HG02938 (cell line): Measurements from ENCODE around the gene EEF1AKMT3.
A peak's percentile ranks its signal among the peaks of the same experiment; 100 is the strongest.
"Not testable (repeated sequence)": the region's sequence is repeated elsewhere in the genome, so short reads cannot be mapped to it uniquely, and the experiment has no call there.

Experiments used
- ATAC-seq: cut with Tn5 transposase; IDR thresholded peaks from one replicate; pipeline ENCODE4 v1.9.1; 2021; ENCODE audit warnings: mild to moderate bottlenecking, moderate library complexity; ENCODE audit not compliant: unreplicated experiment

Gene EEF1AKMT3

DNA sequence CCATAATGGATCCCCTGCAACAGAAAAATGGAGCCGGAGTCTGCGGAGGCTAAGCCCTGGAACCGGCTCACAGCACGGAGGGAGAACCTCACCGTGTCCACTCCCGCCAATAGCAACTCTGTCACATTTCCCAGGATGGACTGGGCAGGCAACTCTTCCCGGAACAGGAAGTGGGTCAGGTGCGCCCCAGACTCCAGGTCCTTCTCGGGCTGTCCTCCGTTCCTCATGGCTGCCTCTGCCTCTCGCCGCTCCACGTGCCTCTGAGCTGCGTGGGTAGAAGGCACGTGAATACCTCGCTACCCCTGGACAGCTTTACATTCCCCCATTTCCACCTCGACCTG, 7.8 kb upstream of the EEF1AKMT3 start:
- no peak for ATAC-seq

DNA sequence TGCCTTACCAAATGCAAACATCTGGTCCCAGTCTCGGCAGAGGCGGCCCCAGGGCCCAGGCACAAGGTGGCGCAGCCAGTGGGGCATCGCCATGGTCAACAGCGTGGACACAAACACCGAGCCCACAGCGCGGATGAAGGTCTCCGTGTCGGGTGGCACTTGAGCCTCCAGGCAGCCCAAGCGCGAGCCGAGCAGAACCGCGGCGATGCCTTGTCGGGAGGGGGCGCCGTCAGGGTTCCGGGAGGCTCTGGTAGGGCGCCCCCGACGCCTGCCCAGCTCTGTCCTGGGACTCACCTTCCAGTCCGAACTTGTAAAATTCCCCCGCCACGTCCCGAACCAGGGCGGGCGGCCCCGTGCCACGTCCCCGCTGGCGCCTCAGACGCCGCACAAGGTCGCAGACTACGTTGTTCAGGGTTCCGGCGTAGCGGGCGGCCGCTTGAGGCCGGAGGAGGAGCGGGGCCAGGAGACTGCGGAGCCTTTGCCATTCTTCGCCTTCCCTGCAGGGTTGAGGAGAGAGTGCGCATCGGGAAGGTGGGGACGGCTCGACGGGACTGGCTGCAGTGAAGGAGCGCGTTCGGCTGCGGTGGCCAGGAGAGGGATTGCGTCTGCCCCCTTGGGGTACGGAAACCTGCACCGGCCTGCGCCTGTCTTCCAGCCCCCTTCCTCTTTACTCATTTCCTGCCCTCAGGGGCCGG, 7.3 kb upstream of the EEF1AKMT3 start:
- ATAC-seq, result peak; percentile 51

DNA sequence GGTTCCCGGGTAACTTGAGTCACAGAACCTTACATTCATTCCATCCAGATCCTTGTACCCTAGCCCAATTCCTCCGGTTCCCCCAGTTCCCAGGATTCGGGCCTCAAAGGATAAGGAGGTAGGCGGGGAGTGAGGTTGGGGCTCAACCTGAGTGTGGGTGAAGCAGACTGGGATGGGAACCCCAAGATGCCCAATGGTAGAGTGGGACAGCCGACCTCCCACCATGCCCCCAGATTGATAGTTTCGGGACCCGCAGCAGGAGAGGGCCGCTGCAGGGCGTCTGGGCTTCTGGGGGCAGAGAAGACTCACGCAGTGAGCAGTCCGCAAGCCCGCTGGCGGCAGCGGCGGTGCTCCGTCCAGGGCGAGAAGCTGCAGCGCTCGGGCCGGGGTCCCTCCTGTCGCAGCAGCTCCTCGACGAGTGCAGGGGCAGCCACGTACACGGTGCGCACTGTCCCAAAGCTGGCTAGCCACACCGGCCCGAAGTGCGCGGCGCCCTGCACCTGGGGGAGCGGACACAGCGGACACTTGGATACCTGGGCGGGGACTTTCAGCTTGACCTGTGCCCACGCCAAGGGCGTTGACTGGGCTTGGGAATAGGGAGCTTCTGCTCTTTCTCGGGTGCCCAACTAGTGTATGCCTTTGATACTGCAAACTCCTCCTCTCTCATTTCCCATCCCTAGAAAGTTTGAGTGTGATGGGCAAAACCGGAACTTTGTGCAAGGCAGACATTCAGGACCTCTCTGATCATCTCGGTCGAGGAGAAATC, 6.5 kb upstream of the EEF1AKMT3 start:
- no peak for ATAC-seq

DNA sequence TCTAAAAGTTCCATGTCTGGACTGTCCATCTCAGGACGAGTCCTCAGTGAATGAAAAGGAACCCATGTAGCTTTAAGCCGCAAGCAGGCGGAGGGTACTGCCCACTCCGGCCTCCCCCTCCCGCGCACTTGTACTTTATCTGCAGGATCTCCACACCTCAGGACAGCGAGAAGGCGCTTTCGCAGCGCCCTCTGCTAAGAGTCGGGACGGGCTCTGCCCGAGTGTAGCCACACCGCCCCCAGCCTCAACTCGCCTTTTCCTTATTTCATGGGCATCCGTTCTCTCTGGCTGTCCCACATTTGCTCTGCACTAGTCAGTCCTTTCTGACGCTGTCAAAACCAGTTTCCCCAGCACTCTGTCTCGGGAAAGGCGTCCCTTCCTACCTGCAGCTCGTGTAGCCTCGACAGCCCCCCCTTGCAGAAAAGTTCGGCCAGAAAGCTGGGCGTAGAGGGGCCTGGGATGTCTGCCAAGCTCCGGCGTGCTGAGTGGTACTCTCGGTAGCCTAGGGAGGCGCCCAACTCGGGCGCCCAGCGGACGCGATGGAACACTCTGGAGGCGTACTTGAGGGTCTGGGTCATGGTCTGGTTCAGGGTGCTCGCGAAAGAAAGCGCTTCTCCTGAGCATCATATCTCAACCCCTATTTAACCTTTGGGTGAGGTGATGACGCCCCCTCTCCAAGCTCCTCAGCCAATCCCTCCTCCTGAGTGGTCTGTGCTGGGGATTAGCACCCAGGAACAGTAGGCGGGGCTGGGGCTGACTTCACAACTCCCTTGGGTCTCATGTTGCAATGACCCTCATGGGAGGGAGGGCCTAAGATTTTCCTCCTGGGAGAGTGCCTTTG, 5.7 kb upstream of the EEF1AKMT3 start, which contains the start of gene CYP27B1:
Gene CYP27B1 (minus strand): TSS at position 615 of the 841 bp plus-strand sequence. CDS start 37 bp downstream, at position 578.
- ATAC-seq, result no peak

DNA sequence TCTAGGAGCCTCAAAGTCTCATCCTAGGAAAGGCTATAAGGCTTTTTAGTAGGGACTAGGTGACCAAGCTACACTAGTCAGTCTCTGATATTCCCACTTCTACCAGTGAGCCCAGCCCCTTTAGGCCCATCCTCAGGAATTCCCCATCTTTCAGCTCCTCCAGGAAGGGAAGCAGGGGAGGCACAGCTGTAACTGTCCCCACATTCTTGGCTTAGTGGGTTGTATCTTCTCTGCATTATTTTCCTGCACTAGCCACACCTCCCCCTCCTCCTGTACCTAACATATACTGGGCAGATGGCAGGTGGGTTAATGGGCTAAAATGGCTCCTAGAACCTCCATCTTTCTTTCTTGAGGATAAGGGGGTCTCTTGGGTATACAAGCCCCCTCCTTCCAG, 5.1 kb upstream of the EEF1AKMT3 start:
- no peak for ATAC-seq

DNA sequence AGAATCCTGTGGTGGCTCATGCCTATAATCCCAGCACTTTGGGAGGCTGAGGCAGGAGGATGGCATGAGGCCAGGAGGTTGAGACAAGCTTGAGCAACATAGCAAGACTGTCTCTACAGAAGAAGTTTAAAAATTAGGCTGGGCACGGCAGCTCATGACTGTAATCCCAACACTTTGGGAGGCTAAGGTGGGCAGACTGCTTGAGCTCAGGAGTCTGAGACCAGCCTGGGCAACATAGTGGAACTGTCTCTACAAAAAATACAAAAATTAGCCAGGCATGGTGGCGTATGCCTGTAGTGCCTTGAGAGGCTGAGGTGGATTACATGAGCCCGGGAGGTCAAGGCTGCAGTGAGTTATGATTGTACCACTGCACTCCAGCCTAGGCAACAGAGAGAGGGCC, 4.5 kb upstream of the EEF1AKMT3 start:
- no peak for ATAC-seq

DNA sequence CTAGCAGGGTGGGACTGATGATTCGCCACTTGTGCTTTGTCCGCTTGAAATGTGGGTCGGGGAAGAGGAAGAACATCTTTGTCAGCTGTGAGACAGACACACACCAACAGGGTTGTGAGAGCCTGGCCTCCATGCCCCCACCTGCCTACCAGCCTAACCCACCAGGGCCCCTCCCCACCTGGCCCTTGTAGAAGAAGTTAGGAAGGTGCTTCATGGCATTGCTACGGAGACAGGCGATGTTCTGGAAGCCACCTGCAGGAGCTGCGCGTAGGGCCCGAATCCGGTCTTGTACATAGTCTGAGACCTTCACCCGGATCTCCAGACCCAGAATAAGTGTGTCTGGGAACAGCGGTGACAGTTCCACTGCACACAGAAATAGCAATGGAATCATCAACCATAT, 2.8 kb upstream of the EEF1AKMT3 start:
- ATAC-seq, result no peak

DNA sequence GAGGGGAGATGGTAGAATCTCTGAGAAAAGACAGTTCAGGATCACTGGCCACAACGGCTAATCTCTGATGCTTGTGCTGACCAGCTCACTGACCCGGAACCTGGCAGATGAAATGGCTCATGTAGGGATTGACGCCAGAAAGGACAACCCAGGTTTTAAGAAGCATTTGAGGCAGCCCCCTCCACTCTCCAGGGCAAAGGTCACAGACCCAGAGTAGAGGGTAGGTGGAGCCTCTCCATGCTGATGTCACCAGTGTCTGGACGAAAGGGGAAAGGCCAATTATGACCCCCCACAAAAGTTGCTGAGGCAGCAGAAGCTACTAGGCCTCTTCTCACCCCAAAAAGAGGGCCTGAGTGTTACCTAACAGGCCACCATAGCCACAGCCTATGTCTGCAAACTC, 1.7 kb upstream of the EEF1AKMT3 start:
- ATAC-seq, result no peak

DNA sequence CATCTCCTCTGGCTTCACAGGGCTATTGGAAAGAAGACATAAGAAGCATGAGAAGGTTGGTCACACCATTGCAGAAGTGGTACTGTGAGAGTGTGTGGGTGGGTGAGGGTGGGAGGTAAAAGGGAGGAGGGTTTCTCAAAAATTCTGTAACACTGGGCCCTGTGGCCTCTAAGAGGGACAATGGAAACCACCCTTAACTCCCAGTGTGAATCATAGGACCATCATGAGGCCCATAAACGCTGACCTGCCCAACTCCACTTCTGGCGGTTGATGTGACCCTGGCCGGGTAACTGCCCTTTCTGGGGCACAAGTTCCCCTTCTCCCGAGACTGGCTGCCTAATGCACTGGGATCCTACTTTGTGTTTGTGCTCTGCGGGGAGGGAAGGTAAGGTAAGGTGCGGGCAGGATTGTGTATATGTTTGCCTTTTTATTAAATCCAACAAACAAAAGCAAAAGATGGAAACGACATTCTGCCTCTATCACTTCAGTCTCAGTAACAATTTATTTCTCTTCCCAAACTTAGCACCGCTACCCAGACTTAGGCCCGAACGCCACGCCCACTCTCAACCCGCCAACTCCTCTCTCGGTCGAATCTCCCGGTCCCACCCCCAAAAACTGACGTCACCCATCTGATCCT, 1.1 kb upstream of the EEF1AKMT3 start:
- peak; percentile 76 for ATAC-seq

DNA sequence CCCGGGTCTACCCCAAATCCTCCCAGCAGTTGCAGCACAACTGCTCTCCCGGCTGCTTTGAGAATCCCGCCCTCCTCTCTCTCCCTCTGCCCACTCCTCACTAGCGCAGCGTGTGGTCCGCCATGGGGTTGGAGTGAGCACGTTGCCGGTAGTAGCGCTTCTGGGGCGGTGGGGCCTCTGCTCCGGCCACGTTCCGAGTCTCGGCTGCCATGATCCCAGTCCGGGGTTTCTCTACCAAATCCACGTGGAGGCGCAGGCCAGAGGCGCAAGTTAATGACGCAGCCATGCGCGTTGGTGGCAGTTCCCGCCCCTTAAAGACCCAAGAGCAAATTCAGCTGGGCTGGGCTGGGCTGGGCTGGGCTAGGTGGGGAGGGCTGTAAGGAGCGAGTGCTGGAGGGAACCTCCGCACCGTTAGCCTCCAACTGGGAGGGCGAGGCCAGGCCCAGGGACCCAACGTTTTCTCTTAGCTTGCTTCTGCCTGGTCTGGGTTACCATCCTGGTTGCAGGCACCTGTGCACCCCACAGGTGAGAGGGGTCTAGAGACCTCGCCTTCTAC, 463 bp upstream of the EEF1AKMT3 start, which contains the start of gene METTL1:
Gene METTL1 (minus strand): TSS at position 233 of the 556 bp plus-strand sequence. CDS start 22 bp downstream, at position 211.
- peak; percentile 74 for ATAC-seq

DNA sequence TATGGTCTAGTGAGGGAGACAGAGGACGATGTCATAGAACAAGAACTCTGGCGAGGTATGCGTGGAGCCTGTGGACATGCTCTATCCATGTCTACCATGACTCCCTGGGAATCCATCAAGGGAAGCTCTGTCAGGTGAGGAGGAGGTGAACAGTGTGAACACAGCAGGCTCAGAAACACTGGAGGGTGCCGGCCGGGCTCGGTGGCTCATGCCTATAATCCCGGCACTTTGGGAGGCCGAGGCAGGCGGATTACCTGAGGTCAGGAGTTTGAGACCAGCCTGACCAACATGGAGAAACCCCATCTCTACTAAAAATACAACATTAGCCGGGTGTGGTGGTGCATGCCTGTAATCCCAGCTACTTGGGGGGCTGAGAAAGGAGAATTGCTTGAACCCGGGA, 2.2 kb downstream of the EEF1AKMT3 start:
- ATAC-seq, result not testable (repeated sequence)

DNA sequence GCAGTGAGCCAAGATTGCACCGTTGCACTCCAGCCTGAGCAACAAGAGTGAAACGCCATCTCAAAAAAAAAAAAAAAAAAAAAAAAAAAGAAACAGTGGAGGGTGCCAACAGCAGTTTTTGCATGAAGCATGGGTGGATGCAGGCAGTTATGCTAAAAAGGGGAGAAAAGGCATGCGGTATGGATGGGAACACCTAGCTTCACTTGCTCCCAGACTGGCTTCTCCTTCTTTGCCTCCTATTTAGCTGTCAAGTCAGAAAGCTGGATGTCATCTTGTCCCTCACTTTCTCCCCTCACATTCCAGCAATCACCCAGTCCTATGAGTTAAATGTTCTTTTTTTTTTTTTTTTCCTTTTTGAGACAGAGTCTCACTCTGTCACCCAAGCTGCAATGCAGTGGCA, 2.6 kb downstream of the EEF1AKMT3 start:
- ATAC-seq, result no peak

DNA sequence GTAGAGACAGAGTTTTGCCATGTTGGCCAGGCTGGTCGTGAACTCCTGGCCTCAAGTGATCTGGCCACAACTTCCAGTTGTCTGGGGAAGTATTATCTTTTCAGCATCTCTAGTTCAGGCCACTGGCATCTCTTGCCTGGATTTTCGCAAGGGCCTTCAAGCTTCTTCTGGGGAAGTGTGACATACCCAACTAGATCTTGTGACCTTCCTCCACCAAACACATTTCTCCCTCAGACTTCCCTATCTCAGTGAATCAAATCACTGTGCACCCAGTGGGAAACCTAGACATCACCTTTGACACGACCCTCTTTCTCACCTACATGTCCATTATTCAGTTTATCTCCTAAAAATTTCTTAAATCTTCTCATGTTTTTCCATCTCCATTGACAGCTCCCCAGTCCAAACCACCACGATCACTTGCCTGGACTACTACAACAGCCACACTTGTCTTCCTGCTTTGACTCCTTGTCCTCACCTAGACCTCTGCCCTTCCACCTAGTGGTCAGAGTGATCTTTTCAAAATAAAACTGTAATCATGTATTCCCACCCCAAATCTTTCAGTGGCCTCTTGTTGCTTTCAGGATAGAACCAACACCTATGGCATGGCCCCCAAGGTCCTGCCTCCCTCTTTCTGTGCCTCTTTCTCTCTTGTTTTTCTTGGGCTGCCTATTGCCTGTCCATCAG, 3.3 kb downstream of the EEF1AKMT3 start:
- ATAC-seq, result no peak

DNA sequence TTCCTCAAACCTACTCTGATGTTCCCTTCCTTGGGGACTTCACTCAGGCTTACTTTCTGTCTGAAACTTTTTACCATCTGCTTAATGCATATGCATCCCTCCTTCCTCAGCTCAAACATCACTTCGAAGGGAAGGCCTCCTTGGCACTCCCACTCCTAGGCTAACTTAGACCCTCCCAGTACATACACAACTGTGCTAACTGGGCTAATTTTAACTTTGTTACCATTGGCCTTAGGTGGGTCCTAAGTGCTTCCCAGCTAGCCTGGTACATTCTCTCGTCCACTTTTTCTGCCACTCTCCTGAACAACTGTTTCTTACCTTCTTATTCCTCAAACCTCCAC, 3.8 kb downstream of the EEF1AKMT3 start:
- ATAC-seq, result no peak

DNA sequence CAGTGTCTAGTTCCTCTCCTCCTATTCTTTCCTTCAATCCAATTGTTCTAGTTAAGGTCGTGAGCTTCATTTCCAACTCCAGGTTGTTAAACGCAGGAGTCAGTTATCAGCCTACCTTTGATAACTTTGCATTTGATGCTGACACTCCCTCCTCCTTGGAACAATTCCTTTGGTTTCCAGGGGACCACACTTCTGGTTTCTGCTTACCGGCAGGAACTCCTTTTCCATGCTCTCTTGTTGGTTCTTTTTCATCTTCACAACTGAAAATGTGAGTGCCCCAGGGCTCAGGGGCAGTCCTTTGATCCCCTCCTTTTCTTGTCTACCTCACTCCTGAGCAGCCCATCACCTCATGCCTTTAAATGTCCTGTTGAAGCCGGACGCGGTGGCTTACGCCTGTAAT, 5.0 kb downstream of the EEF1AKMT3 start:
- no peak for ATAC-seq

DNA sequence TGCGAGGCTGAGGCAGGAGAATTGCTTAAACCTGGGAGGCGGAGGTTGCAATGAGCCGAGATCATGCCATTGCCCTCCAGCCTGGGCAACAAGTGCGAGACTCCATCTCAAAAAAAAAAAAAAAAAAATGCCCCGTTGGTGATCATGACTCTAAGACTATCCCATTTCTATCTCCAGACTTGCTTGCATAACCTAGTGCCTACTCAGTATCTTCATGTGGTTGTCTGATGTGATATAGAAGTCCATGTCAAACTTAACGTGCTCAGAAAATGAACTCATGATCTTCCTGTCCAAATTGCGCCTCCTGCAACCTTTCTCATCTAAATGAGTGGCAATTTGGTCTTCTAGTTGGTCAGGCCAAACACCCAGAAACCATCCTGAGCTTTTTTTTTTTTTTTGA, 5.5 kb downstream of the EEF1AKMT3 start:
- ATAC-seq, result no peak

DNA sequence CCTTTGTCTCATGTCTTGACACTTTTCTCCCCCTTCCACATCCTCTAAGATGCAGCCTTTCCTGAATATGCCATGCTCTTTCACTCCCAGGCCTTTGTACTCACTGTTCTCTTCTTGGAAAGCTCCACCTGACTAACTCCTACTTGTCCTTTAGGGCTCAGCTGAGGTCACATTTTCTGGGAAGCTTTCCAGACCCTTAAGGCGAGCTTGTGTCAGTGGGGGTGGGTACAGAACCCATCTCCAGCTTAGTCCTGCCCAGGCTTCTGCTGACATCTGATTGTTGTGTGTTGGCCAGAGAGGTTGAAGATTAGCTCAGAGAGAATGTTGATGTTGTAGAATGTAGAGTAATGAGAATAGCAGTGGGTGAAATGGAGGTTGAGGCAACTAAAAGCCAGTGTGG, 7.3 kb downstream of the EEF1AKMT3 start:
- no peak for ATAC-seq

DNA sequence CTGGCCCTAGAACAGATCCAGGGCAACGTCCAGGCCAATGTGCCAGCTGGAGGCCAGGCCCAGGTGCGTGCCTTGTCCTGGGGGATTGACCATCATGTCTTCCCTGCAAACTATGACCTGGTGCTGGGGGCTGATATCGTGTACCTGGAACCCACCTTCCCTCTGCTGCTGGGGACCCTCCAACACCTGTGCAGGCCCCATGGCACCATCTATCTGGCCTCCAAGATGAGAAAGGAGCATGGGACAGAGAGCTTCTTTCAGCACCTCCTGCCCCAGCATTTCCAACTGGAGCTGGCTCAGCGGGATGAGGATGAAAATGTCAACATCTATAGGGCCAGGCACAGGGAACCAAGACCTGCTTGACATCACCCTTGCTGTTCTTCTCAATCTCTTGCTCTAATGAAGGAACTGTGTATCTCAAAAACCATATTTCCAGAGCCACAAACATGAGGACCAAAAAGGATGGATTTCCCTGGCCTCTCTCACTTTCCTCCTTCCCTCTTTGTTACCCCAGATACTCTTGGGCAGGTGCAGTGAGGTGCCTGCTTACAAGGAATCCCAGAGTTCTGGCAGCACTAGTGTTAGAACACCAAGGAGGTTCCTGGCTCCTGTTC, 8.0 kb downstream of the EEF1AKMT3 start:
- ATAC-seq, result no peak

DNA sequence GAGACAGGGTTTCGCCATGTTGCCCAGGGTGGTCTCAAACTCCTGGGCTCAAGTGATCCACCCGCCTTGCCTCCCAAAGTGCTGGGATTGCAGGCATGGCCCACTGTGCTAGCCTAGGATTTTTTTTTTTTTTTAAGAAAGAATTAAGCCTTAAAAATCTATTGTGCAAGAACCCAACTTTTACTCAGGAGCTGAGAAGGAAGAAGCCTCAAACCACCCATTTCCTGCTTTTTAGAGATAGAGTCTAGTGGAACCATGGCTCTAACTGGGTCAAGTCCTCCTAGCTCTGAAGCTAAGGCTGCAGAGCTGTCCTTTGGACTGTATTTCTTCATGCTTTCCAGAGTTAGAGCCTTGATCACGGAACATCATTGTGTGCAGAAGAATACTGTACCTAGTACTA, 8.8 kb downstream of the EEF1AKMT3 start:
- no peak for ATAC-seq

DNA sequence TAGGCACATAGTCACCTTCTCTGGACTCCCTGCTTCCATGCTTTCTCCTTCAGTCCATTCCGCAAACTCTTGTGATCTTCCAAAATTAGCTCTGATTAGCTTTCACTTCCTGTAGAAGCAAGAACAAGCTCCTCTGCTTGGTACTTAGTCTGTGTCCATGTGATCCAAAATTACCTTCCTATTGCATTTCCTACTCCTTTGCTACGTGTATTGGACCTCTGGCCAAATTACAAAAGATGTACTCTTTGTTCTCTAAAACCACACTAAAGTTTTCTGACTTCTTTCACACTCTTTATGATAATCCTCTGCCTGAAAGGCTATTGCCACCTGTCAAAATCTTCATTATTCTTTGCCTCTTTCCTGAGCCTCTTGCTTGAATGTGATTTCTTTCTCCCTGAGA, 9.4 kb downstream of the EEF1AKMT3 start:
- no peak for ATAC-seq
